CD4-positive, alpha-beta T cell treated with Interleukin-4 for 1 hour (primary cell): ENCODE measurements around the gene ZNF284.
"Not testable (repeated sequence)": the region's sequence is repeated elsewhere in the genome, so short reads cannot be mapped to it uniquely, and the experiment has no call there.

Source experiments
- DNase-seq, 2 donors: peaks; one replicate each; pipeline ENCODE4 v3.0.0-alpha.2; 2020 to 2022

ZNF284 gene

DNA sequence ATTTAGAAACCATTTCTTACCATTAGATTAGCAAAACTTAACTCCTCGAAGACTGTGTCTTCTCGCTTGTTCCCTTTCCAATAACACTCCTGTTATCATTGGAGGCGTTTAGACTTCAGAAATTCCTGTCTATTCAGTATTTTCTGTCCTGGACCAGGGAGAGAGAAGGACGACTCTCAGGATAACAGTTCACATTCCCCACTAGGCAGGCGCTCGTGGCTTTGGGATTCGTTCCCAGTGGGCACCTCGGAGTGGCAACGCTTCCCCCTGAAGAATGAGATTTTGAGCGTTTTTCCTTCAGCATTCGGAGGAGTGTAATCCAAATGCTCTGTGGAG, 40.8 kb downstream of the ZNF284 start:
- no peak for DNase-seq

DNA sequence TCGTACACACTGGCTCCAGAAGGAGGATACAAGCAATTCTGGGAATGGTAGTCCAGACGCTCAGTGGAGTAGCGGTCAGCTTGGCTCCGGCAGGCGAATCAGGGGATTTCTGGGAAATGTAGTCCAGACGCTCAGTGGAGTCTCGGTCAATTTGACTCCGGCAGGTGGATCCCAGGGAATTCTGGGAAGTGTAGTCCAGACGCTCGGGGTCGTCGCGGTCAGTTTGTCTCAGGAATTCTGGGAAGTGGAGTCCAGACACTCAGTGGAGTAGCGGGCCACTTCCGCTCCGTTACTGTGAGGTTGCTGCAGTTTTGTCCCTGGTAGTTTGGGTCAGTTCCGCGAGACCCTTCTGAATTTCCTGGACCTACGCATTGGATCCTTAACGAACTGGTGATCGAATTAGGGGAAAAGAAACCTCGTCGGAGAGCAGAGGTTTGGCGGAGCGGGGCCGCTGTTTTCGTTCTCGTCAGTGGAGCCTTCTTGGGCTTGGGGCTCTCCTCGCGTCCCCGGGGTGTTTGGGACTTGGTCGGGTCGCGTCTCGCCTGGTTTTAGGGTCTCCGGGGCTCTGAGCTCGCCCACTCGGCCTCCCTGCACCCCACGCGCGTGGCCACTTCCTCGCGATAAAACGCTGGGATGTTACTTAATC, 41.3 kb downstream of the ZNF284 start, which contains the start of gene ZNF225:
Gene ZNF225, plus strand, starts transcription at position 262 of the 646 bp plus-strand sequence. CDS start 2,429 bp downstream, outside the sequence.
- peak; percentile 94 for DNase-seq

- no peak for DNase-seq
These were observed 41.9 kb downstream of the ZNF284 start for GRCh38 chr19:44113784-44114390.

- not testable (repeated sequence) for DNase-seq
These were observed 49.2 kb downstream of the ZNF284 start for GRCh38 chr19:44121162-44121561.

GRCh38 chr19:44131955-44132354, 60.0 kb downstream of the ZNF284 start:
- no peak for DNase-seq
